Activated CD4-positive, CD25-positive, alpha-beta regulatory T cell treated with anti-CD3 and anti-CD28 coated beads, Interleukin-2, amount 50 U/mL, for 24 hours (primary cell): Measurements from ENCODE around the gene TTN.
"Not testable (repeated sequence)": the region's sequence is repeated elsewhere in the genome, so short reads cannot be mapped to it uniquely, and the experiment has no call there.

Source experiments
- ATAC-seq, 2 donors: fragments of 150-1000 bp; cut with Tn5 transposase; one replicate each; pipeline ENCODE4 v1.10.0; 2021; ENCODE audit warnings: mild to moderate bottlenecking in 1 of 2, moderate library complexity in 1 of 2

Gene TTN

DNA sequence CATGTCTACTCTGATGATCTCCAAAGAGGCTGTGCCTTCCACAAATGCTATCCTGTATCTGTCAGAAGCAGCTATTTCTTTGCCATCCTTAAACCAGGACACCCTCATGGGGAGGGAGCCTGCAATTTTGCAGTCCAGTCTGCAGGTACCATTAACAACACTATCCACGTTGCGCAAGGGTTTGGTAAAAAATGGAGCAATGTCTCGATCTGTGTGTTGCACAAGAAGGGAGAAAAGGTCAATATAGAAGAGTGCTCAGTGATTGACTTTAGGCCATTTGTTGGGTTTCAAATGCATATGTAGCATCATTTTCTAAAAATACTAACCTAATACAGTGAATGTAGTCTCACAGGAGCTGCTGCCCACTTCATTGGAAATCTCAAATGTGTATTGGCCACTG lies 74.3 kb downstream of the TTN start:
- ATAC-seq = no peak

- no peak for ATAC-seq
Observed at GRCh38 chr2:178731300-178731699, 75.9 kb downstream of the TTN start.

DNA sequence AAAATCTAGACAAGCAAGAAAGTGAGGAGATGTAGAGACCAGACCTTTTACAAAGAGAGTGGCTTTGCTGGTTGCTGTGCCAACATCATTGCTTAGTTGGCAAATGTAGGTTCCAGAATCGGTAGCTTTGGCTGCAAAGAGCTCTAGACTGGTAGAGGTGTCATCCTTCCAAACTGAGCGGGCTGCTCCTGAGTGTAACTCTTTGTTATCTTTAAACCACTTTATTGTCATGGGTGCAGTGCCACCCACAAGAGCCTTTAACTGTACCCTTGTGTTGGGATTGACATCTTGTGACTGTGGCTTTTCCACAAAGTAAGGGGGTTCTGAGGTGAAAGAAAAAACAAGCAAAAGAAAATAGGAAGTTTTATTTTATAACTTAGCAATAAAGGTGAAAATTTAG lies 77.2 kb downstream of the TTN start:
- no peak for ATAC-seq

- ATAC-seq = no peak
Observed at GRCh38 chr2:178723786-178724346, 83.4 kb downstream of the TTN start.

GRCh38 chr2:178722296-178722695 lies 84.9 kb downstream of the TTN start:
- ATAC-seq = no peak

DNA sequence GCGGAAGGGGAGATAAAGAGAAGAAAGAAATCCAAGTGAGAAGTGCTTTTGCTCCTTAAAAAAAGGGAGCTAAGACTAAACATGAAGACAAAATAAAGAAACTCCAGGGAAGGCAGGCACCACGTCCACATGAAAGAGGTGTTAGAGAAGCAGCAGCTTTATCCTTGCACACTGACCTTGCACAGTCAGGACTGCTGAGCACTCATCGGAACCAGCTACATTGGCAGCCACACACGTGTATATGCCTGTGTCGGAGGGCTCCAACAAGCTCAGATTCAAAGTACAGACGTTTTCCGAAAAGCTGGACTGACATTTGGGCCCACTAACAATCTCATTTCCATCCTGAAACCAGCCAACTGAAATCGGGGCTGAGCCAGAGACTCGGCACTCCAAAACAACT lies 88.2 kb downstream of the TTN start:
- ATAC-seq = no peak

DNA sequence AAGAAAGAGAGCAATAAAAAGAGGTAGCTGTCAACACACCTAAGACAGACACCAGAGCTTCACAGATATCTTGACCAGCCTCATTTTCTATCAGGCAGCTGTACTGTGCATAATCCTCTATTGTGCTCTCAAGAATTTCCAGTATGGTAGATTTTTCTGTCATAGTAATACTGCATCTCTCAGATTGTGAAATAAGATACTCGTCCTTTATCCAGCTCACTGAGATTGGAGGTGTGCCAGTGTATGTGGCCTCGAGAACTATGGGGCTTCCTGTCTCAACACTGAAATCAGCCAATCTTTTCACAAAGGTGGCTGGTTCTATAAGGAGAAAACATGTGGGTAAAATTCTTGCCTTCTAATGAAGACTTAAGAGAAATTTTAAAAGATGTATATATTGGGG lies 88.9 kb downstream of the TTN start:
- no peak for ATAC-seq

DNA sequence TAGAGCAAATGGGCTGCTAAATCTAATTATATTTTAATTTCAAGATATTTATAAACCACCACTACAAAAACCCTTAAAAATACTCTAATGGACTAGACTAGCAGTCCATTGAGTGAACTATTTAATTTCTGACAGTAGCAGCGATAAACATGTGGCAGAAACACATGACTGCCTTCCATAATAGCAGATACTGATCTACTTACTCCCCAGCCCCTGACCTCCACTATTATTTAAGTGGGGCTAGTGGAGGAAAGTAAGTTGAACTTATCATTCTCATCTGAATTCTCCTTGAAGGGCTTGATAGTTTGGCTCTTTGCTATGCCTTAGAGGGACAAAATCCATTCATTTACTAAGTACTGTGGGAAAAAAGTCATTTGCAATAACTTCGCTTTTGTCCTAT lies 90.8 kb downstream of the TTN start:
- no peak for ATAC-seq

GRCh38 chr2:178715366-178715765 lies 91.9 kb downstream of the TTN start:
- ATAC-seq = no peak

DNA sequence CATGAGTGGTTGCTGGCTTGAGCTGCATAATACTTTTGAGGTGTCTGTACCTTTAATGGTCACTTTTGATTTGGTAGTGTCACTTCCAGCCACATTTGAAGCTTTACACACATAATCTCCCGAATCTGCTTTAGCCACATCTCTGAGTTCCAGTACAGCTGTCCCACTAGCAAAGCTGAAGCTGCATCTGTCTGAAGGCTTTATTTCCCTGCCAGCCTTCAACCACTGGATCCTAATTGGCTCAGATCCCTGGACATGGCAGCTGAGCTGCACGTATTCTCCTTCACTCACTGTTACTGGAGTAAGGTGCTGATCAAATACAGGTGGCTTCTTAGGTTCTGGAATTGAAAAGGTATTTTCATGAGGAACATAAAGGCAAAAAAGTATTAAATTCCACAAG lies 99.7 kb downstream of the TTN start:
- ATAC-seq = no peak

- no peak for ATAC-seq
Observed at GRCh38 chr2:178704876-178705275, 102.3 kb downstream of the TTN start.

DNA sequence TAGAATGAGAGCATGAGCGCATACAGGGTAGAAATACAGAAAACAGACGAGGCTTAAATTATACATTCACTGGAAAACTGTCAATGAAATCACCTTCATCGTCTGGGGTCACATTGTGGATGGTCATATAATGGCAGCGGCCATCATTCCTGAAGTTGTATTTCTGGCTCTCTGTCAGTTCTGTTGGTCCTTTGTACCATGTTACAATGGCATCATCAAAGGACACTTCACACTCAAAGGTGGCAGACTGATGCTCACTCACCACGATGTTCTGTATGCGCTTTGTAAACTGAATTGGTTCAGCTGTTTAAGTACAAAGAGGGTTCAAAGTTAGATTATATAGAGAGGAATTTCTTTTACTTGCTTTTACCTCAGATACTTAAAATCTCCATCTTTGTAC lies 104.9 kb downstream of the TTN start:
- ATAC-seq = no peak

DNA sequence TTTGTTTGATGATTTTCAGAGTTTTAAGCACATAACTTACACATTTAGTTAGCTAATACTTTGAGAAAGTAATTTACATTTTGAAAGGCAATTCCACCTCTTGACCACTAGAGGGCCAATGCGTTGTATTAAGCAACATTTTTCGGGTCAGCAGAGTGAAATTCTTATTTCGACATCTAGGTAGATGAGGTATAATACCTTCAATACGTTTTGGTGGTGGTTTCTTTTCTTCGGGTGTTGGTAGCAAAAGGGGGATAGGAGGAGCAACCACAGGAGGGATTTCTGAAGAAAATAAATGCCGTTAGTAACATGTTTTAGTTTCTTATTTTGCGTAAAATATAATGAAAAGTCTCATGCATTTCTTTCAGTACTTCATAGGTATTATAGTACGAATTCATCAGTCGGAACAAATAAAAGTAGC lies 106.3 kb downstream of the TTN start:
- ATAC-seq = no peak

GRCh38 chr2:178700136-178700535 lies 107.1 kb downstream of the TTN start:
- ATAC-seq = no peak

DNA sequence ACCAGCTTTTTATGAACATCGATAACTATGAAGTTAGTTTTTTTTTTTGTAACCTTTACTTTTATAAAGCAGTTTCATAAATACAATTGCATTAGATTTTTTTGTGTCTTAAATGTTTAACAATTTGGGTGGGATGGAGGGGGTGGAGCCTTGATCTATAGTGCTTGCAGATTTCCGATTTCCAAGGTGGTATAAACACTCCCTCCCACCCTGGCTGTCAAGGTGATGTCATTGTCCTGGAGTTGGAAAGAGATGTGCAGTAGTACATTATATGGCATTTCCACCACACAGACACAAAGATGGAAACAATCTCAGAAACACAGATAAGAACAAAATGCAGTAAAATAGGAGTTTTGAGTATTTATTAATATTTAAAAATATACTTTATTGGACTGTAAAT lies 114.4 kb downstream of the TTN start:
- no peak for ATAC-seq

GRCh38 chr2:178689808-178690207 lies 117.4 kb downstream of the TTN start:
- no peak for ATAC-seq

DNA sequence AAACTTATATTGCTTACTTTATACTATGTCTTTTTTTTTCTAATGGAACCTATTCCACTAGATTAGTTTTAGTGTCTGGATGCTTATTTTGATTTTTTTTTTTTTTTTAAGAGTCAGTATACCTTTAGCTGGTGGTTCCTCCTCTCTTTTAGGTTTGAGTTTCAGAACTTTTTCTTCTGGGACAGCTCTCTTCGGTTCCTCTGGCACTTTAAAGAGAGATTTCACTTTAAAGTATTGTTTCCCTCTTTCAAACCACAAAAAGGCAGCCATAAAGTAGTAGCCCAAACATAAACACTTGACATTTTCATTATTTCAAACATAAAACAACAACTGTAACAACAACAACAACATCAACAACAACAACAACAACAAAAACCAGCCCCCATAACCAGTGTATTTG lies 123.3 kb downstream of the TTN start:
- ATAC-seq = no peak

GRCh38 chr2:178681081-178681480 lies 126.1 kb downstream of the TTN start:
- ATAC-seq = no peak

DNA sequence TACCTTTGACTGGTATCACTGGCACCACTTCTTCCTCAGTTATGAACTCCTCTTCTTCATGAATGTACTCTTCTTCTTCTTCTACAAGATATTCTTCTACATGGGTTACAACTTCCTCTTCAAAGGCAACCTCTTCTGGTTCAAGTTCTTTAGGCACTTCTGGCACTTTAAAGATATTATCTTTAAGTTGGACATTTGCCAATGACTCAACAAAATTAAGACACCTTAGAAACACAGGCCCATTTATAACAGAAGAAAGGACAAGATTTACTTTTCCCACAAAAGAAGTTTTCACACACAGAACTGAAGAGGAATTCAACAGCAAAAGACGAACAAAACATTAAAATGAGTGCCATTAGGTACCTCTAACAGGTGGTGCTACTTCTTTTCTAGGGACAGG lies 127.3 kb downstream of the TTN start:
- no peak for ATAC-seq

DNA sequence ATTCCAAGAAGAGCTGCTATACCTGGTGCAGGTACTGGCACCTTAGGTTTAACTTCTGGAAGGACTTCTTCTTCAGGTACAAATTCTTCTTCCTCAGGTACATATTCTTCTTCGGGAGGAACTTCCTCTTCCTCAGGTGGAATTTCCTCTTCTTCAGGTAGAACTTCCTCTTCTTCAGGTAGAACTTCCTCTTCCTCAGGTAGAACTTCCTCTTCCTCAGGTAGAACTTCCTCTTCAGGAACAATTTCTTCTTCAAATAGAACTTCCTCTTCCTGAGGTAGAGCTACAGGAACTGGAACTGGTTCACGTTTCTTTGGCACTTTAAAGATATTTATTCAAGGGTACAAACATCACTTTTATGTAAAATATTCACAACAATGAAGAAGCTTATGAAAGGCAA lies 129.6 kb downstream of the TTN start:
- ATAC-seq = no peak

- no peak for ATAC-seq
Observed at GRCh38 chr2:178676046-178676445, 131.2 kb downstream of the TTN start.

DNA sequence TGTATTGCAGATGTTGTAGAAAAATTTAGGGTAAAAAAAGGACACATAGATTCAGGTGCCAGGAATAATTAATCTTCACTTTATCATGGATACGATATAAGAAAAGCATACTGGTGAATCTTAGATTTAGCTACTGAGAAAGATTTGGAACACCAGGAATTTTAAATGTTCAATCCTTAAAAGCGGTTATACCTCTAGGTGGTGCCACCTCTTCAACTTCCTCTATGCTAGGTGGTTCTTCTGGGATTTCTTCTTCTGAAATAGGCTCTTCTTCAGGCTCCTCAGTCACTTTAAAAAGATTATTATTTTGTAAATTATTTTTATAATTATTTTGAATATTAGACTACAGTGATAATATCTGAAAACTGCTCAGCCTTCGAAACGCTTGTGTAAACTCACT lies 133.1 kb downstream of the TTN start:
- ATAC-seq = no peak

DNA sequence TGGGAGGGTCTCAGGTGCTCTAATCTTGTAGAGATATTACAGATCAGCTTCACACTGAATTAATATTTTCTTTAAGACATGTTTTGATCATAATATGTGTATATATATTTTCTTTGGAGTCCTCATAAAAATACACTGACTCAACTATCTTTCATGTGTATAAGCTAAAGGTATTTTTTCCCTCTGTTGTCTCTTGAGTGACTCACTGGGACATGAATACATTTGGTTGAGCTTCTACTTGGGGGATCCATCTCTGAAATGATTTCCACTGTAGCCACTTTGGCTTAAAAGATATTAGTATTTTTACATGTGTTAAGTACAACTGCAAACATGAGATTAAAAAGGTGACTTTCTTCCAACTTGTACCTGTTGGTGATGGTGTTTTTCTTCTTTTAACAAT lies 140.8 kb downstream of the TTN start:
- no peak for ATAC-seq

GRCh38 chr2:178658480-178658879 lies 148.7 kb downstream of the TTN start:
- ATAC-seq = not testable (repeated sequence)

DNA sequence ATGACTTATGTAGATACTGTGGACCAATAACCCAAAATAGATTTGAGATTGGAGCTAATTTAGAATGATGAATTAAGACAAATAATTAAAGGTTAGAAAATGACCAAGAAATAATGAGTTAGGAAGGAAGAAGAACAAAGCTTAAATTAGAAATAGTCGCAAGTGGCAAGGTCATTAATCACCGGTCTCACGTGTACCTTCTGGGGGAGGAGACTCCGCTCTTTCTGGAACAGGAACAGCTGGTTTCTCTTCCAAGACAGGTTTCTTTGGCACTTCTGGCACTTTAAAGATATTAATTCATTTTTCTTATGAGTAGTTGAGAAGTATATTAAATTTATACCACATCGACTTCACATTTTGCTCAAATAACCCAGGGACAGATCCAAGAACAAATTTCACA lies 156.7 kb downstream of the TTN start:
- ATAC-seq = no peak

- ATAC-seq = no peak
Observed at GRCh38 chr2:178644919-178645318, 162.3 kb downstream of the TTN start.
